Esophagus muscularis mucosa (tissue), 4 donors: ENCODE results near the gene AGAP1. TPM values are rescaled to one million over a fixed set of nuclear protein-coding genes. Genes with fewer than 3 reads are reported as not detected.

Experiments
- DNase-seq: peaks from one replicate; pipeline ENCODE4 v3.0.0-alpha.2; 2017; ENCODE audit errors: extremely low spot score
- H3K27ac ChIP-seq, 4 donors: fragments of 200-600 bp; sonication (generic); replicated peaks in 1 of 4; 1 replicate in 3 of 4; 2 replicates in 1 of 4; pipeline ENCODE4 v1.5.1; 2016 to 2019; ENCODE audit warnings: mild to moderate bottlenecking in 1 of 4
- H3K27me3 ChIP-seq, 4 donors: fragments of 200-600 bp; sonication (generic); one replicate each; pipeline versions ENCODE4 v1.5.1 to v1.6.0; 2016 to 2019
- H3K36me3 ChIP-seq, 4 donors: fragments of 200-600 bp; sonication (generic); one replicate each; pipeline ENCODE4 v1.5.1; 2016 to 2019
- H3K4me1 ChIP-seq, 4 donors: fragments of 200-600 bp; sonication (generic); one replicate each; pipeline ENCODE4 v1.5.1; 2016 to 2019
- H3K4me3 ChIP-seq, 4 donors: fragments of 200-600 bp; sonication (generic); 1 replicate in 2 of 4; 2 replicates in 2 of 4; pipeline ENCODE4 v1.5.1; 2016 to 2019; ENCODE audit warnings: mild to moderate bottlenecking in 4 of 4, moderate library complexity in 1 of 4
- H3K9me3 ChIP-seq, 4 donors: fragments of 200-600 bp; sonication (generic); 1 replicate in 3 of 4; 2 replicates in 1 of 4; pipeline ENCODE4 v1.5.1; 2016 to 2019
- CTCF ChIP-seq, 3 experiments: fragments of 200-600 bp in 2 of 3; fragments of 450-650 bp in 1 of 3; sonication (generic) in 2 of 3; IDR thresholded peaks; one replicate each; pipeline ENCODE4 v1.5.1; 2017 to 2019; ENCODE audit warnings: antibody characterized with exemption in 3 of 3, mild to moderate bottlenecking in 2 of 3, moderate library complexity in 1 of 3
- EP300 ChIP-seq: sonication (generic); formaldehyde crosslinking; IDR thresholded peaks from one replicate; pipeline ENCODE4 v1.6.1; 2017; ENCODE audit warnings: antibody characterized with exemption
- POLR2A ChIP-seq: fragments of 450-650 bp; IDR thresholded peaks from one replicate; pipeline ENCODE4 v1.6.1; 2017; ENCODE audit warnings: antibody characterized with exemption, moderate library complexity, mild to moderate bottlenecking, low read depth
- POLR2AphosphoS5 ChIP-seq, 2 donors: sonication (generic); formaldehyde crosslinking; IDR thresholded peaks; one replicate each; pipeline ENCODE4 v1.6.1; 2017; ENCODE audit warnings: antibody characterized with exemption in 2 of 2
- WGBS: methylation state at CpG from one replicate; pipeline ENCODE4 v1.1.5; 2018; 5-methylcytosine and 5-hydroxymethylcytosine counted together
- intact Hi-C: fragments of 100-400 bp; cut with DNase I; formaldehyde crosslinking; loops from one replicate; pipeline ENCODE4 v1.15.1; 2023
- total RNA-seq, 4 donors: library from RNA; depleted of rRNA; stranded (reverse); fragments of >200 nt; gene quantifications; one replicate each; pipeline versions ENCODE4 v1.1.0 to v1.2.1, GENCODE V29; 2016

Gene AGAP1
- total RNA-seq, 4 donors from 2014 or later = 37.9 to 62.4 (median 47.2) TPM

GRCh38 chr2:235968616-235969324 is 474.9 kb downstream of the AGAP1 start:
- TF ChIP-seq POLR2AphosphoS5 (IDR thresholded peaks at IDR 0.05) = no peak
- no peak for TF ChIP-seq EP300
- TF ChIP-seq POLR2A = no peak
- TF ChIP-seq CTCF (IDR thresholded peaks at IDR 0.05) = no peak
- Histone ChIP-seq H3K9me3 (no peaks in the 10 kb centered on the region), H3K27me3 (no peaks in the 10 kb centered on the region), H3K27ac (no peak overlapping the region), H3K4me3 (no peak overlapping the region), H3K4me1 (no peaks in the 10 kb centered on the region), H3K36me3 (peaks cover 3 to 59% (median 24%) of the 10 kb centered on the region in 4 donors)
- WGBS = 95% methylated on average over 18 of the region's 18 CpGs
- intact Hi-C loops = no loop called here
- no peak for DNase-seq

GRCh38 chr2:235970204-235971040 is 476.6 kb downstream of the AGAP1 start:
- Histone ChIP-seq H3K27me3 (no peaks in the 10 kb centered on the region), H3K36me3 (peaks cover 3 to 71% (median 24%) of the 10 kb centered on the region in 4 donors), H3K4me3 (no peak overlapping the region), H3K27ac (no peak overlapping the region), H3K9me3 (no peaks in the 10 kb centered on the region), H3K4me1 (no peaks in the 10 kb centered on the region)
- TF ChIP-seq POLR2AphosphoS5 (IDR thresholded peaks at IDR 0.05) (no peak), POLR2A (no peak), CTCF (IDR thresholded peaks at IDR 0.05) (no peak), EP300 (no peak)
- no peak for DNase-seq
- intact Hi-C loops = no loop called here
- WGBS = 93% methylated on average over 23 of the region's 23 CpGs

GRCh38 chr2:235976516-235976915 is 482.7 kb downstream of the AGAP1 start:
- Histone ChIP-seq H3K27me3 (no peaks in the 10 kb centered on the region), H3K4me1 (no peaks in the 10 kb centered on the region), H3K27ac (no peak overlapping the region), H3K4me3 (no peak overlapping the region), H3K36me3 (peaks cover 0 to 59% (median 10%) of the 10 kb centered on the region in 4 donors), H3K9me3 (no peaks in the 10 kb centered on the region)
- 96% methylated on average over 6 of the region's 6 CpGs for WGBS
- DNase-seq = no peak
- TF ChIP-seq POLR2A (no peak), CTCF (IDR thresholded peaks at IDR 0.05) (no peak), EP300 (no peak), POLR2AphosphoS5 (IDR thresholded peaks at IDR 0.05) (no peak)
- intact Hi-C loops = no loop called here

GRCh38 chr2:235976956-235977355 is 483.1 kb downstream of the AGAP1 start:
- DNase-seq = no peak
- Histone ChIP-seq H3K27ac (no peak overlapping the region), H3K4me1 (no peaks in the 10 kb centered on the region), H3K27me3 (no peaks in the 10 kb centered on the region), H3K9me3 (no peaks in the 10 kb centered on the region), H3K36me3 (peaks cover 0 to 56% (median 10%) of the 10 kb centered on the region in 4 donors), H3K4me3 (no peak overlapping the region)
- intact Hi-C loops = no loop called here
- 98% methylated on average over 11 of the region's 11 CpGs for WGBS
- TF ChIP-seq EP300 = no peak
- TF ChIP-seq CTCF (IDR thresholded peaks at IDR 0.05) = no peak
- TF ChIP-seq POLR2AphosphoS5 (IDR thresholded peaks at IDR 0.05) = no peak
- TF ChIP-seq POLR2A = no peak
